ENCODE data around the gene DYNLL1. TPM values are rescaled to one million over a fixed set of nuclear protein-coding genes. Genes with fewer than 3 reads are reported as not detected.

The DYNLL1 gene
- total and polyA plus RNA-seq, 2 of the 13 experiments (the other 11 are each of a cell fraction or from before 2014, with no cell fraction given) = 271 to 294 TPM

DNA sequence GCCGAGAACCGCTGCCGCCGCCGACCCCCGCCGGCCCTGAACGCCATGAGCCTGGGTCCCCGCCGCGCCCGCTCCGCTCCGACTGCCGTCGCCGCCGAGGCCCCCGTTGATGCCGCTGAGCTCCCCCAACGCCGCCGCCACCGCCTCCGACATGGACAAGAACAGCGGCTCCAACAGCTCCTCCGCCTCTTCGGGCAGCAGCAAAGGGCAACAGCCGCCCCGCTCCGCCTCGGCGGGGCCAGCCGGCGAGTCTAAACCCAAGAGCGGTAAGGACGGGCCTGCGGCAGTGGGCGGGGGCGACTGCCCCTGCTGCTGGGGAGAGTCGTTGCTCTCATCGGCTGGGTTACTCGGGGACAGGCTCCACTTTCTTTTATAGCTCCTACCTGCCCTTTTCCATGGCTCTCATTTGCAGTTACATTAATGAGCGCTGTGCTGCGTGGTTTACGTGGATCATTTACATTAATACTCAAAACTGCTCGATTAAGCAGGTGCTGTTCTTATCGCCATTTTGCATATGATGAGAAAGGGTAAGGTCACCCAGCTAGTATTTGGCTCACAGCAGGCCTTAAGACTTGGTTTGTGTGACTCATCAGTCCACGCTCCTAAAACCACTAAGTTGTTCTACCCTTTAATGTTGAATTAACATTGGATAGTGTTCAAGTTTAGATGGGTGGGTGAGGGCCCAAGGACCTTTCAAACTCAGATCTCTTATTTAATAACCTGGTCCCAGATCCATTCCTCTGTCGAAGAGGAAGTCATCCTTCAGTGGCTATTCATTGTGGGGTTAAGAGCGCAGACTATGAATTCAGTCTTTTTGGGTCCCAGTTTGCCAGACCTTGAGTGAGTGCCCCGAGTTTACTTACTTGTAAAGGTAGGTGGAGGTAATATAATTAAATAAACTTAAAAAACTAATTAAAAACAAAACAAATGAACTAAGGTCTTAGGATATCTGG is 39.1 kb downstream of the DYNLL1 start (continued):
- TF ChIP-seq TBX2 (CRISPR knock-in tag; IDR thresholded peaks at IDR 0.05; ENCODE audit: borderline replicate concordance) = 0 out of 2 replicates have a peak, but pooled peaks have one; percentile 8
- no peak; the same call in 1 of the 2 replicates for TF ChIP-seq GATAD1 (CRISPR knock-in tag; IDR thresholded peaks at IDR 0.05)
- TF ChIP-seq, protein P1, sequence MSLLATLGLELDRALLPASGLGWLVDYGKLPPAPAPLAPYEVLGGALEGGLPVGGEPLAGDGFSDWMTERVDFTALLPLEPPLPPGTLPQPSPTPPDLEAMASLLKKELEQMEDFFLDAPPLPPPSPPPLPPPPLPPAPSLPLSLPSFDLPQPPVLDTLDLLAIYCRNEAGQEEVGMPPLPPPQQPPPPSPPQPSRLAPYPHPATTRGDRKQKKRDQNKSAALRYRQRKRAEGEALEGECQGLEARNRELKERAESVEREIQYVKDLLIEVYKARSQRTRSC (CRISPR knock-in tag; IDR thresholded peaks at IDR 0.05; ENCODE audit: low read depth) = no peak
- peak; percentile 20; the same call in 1 of the 2 replicates for TF ChIP-seq ETV5 (CRISPR knock-in tag; IDR thresholded peaks at IDR 0.05; ENCODE audit: borderline replicate concordance)
- TF ChIP-seq ZNF230 (CRISPR knock-in tag; IDR thresholded peaks at IDR 0.05) = 0 out of 2 replicates have a peak, but pooled peaks have one; percentile 15
- TF ChIP-seq, protein P2, sequence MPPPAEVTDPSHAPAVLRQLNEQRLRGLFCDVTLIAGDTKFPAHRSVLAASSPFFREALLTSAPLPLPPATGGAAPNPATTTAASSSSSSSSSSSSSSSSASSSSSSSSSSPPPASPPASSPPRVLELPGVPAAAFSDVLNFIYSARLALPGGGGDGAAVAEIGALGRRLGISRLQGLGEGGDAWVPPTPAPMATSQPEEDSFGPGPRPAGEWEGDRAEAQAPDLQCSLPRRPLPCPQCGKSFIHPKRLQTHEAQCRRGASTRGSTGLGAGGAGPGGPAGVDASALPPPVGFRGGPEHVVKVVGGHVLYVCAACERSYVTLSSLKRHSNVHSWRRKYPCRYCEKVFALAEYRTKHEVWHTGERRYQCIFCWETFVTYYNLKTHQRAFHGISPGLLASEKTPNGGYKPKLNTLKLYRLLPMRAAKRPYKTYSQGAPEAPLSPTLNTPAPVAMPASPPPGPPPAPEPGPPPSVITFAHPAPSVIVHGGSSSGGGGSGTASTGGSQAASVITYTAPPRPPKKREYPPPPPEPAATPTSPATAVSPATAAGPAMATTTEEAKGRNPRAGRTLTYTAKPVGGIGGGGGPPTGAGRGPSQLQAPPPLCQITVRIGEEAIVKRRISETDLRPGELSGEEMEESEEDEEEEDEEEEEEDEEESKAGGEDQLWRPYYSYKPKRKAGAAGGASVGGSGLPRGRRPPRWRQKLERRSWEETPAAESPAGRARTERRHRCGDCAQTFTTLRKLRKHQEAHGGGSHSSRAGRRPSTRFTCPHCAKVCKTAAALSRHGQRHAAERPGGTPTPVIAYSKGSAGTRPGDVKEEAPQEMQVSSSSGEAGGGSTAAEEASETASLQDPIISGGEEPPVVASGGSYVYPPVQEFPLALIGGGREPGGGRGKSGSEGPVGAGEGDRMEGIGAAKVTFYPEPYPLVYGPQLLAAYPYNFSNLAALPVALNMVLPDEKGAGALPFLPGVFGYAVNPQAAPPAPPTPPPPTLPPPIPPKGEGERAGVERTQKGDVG (CRISPR knock-in tag; IDR thresholded peaks at IDR 0.05; ENCODE audit: borderline replicate concordance) = no peak
- no peak for TF ChIP-seq FOXP1 (IDR thresholded peaks at IDR 0.05)
- TF ChIP-seq FOXP1 (CRISPR knock-in tag; IDR thresholded peaks at IDR 0.05) = no peak
- peak; percentile 47 for TF ChIP-seq IKZF4 (CRISPR knock-in tag; IDR thresholded peaks at IDR 0.05; ENCODE audit: borderline replicate concordance, low read depth, not compliant biosample characterization)
- TF ChIP-seq, protein P3, sequence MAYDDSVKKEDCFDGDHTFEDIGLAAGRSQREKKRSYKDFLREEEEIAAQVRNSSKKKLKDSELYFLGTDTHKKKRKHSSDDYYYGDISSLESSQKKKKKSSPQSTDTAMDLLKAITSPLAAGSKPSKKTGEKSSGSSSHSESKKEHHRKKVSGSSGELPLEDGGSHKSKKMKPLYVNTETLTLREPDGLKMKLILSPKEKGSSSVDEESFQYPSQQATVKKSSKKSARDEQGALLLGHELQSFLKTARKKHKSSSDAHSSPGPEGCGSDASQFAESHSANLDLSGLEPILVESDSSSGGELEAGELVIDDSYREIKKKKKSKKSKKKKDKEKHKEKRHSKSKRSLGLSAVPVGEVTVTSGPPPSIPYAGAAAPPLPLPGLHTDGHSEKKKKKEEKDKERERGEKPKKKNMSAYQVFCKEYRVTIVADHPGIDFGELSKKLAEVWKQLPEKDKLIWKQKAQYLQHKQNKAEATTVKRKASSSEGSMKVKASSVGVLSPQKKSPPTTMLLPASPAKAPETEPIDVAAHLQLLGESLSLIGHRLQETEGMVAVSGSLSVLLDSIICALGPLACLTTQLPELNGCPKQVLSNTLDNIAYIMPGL (CRISPR knock-in tag; IDR thresholded peaks at IDR 0.05; ENCODE audit: borderline replicate concordance in 1 of 2, low read depth in 1 of 2) = peak; percentile 33 to 85; a peak in 3 of 4 replicates
- 0 out of 2 replicates have a peak, but pooled peaks have one; percentile 24 for TF ChIP-seq HDAC1 (CRISPR knock-in tag; IDR thresholded peaks at IDR 0.05)
- no peak for TF ChIP-seq SIX1 (CRISPR knock-in tag; IDR thresholded peaks at IDR 0.05; ENCODE audit: borderline replicate concordance)
- TF ChIP-seq TMF1 (CRISPR knock-in tag; IDR thresholded peaks at IDR 0.05; ENCODE audit: low read depth) = no peak
- TF ChIP-seq KDM2A (CRISPR knock-in tag; IDR thresholded peaks at IDR 0.05; ENCODE audit: borderline replicate concordance, low read depth) = 0 out of 2 replicates have a peak, but pooled peaks have one; percentile 10
- TF ChIP-seq SPEN (CRISPR knock-in tag; IDR thresholded peaks at IDR 0.05; ENCODE audit: low read depth) = 0 out of 2 replicates have a peak, but pooled peaks have one; percentile 32
- TF ChIP-seq PRPF4 (IDR thresholded peaks at IDR 0.05; ENCODE audit: low read depth, low read length, poor library complexity, severe bottlenecking) = no peak
- TF ChIP-seq CCDC6 (CRISPR knock-in tag; IDR thresholded peaks at IDR 0.05) = no peak
- TF ChIP-seq ZNF510 (CRISPR knock-in tag; IDR thresholded peaks at IDR 0.05; ENCODE audit: low read depth) = no peak
- no peak for TF ChIP-seq MLLT10 (CRISPR knock-in tag; IDR thresholded peaks at IDR 0.05)
- peak; percentile 47 for TF ChIP-seq ZNF768 (CRISPR knock-in tag; IDR thresholded peaks at IDR 0.05)
